Ovary (tissue), 9 donors: Measurements from ENCODE around the gene CFAP65. TPM values are rescaled to one million over a fixed set of nuclear protein-coding genes. Genes with fewer than 3 reads are reported as not detected.

Experiments used
- DNase-seq, 5 donors: peaks; one replicate each; pipeline ENCODE4 v3.0.0-alpha.2; 2019 to 2020
- H3K27ac ChIP-seq, 2 donors: fragments of 200-600 bp; one replicate each; pipeline versions ENCODE4 v1.5.1 to v1.8.0; 2019 to 2022
- H3K27me3 ChIP-seq: fragments of 200-600 bp; one replicate; pipeline ENCODE4 v1.8.0; 2022
- H3K36me3 ChIP-seq: fragments of 200-600 bp; sonication (generic); one replicate; pipeline ENCODE4 v1.5.1; 2019
- H3K4me1 ChIP-seq: one replicate; pipeline ENCODE4 v1.8.1; 2013; ENCODE audit warnings: mild to moderate bottlenecking, moderate library complexity; ENCODE audit not compliant: insufficient read depth
- H3K4me3 ChIP-seq: fragments of 200-600 bp; sonication (generic); one replicate; pipeline ENCODE4 v1.5.1; 2017
- H3K9me3 ChIP-seq, 2 donors: fragments of 200-600 bp in 1 of 2; sonication (generic) in 1 of 2; one replicate each; pipeline versions ENCODE4 v1.5.1 to v1.8.1; 2013 to 2019; ENCODE audit warnings: mild to moderate bottlenecking in 1 of 2, moderate library complexity in 1 of 2
- CTCF ChIP-seq, 3 donors: fragments of 450-650 bp in 2 of 3; fragments of 200-600 bp in 1 of 3; IDR thresholded peaks; one replicate each; pipeline versions ENCODE4 v1.5.1 to v1.8.0; 2016 to 2022; ENCODE audit warnings: antibody characterized with exemption in 3 of 3, mild to moderate bottlenecking in 1 of 3
- EP300 ChIP-seq: sonication (generic); formaldehyde crosslinking; IDR thresholded peaks from one replicate; pipeline ENCODE4 v1.6.1; 2017; ENCODE audit warnings: antibody characterized with exemption
- POLR2A ChIP-seq: fragments of 450-650 bp; IDR thresholded peaks from one replicate; pipeline ENCODE4 v1.6.1; 2017; ENCODE audit warnings: antibody characterized with exemption, mild to moderate bottlenecking, moderate library complexity
- WGBS, 3 donors: extraction: QIAGEN DNeasy Blood & Tissue Kit in 1 of 3; methylation state at CpG; one replicate each; pipeline versions ENCODE4 v1.1.5 to v1.1.7; 2013 to 2017; 5-methylcytosine and 5-hydroxymethylcytosine counted together
- intact Hi-C, 4 donors: fragments of 100-400 bp; cut with DNase I; formaldehyde crosslinking; loops; one replicate each; pipeline versions ENCODE4 v1.11.0 to v1.15.1; 2022 to 2023
- polyA plus RNA-seq, 2 donors: library from polyadenylated mRNA; stranded (reverse); fragments of 200-250 nt in 1 of 2; fragments of 350-450 nt in 1 of 2; fragmentation: Illumina TruSeq in 1 of 2; extraction: RNeasy Lipid Tissue Mini Kit (QIAGEN cat#74804) in 1 of 2; gene quantifications; one replicate each; pipeline ENCODE4 v1.2.3, GENCODE V29; 2013 to 2014
- total RNA-seq, 7 donors: library from RNA; depleted of rRNA in 2 of 7; stranded (reverse); fragments of >200 nt in 2 of 7; fragmentation: NEBNext Ultra II Directional in 3 of 7; extraction: Animal tissue kit (Norgen Biotek cat#: 25700) in 3 of 7; gene quantifications; one replicate each; pipeline versions ENCODE4 v1.1.0 to v1.2.4, GENCODE V29; 2016 to 2023
- donor health status: DM: no; HTN: no; CAD: no; lungs with moderate emphysema.
- donor health status: DM: no; HTN: no; CAD: no.
- donor health status: Bipolar disorder and iron deficiency.
- donor health status: DM: yes; HTN: yes; CAD: no.
- donor health status: DM: no; HTN: no; CAD: no.
- donor health status: DM: yes; HTN: yes; CAD: no.

CFAP65 gene
- total and polyA plus RNA-seq, 9 donors: 0.04 to 19.6 (median 0.90) TPM; not detected in 3

- H3K27me3 ChIP-seq: peaks cover 7% of the 10 kb centered on the region
- no peak overlapping the region for H3K27ac ChIP-seq
- no peak overlapping the region for H3K4me3 ChIP-seq
- intact Hi-C loops: no loop called here
- 9 to 13% (median 10%) methylated on average over 26 of the region's 26 CpGs for WGBS, 3 donors
- peaks cover 11% of the 10 kb centered on the region for H3K4me1 ChIP-seq
- no peaks in the 10 kb centered on the region for H3K36me3 ChIP-seq
- TF ChIP-seq CTCF (IDR thresholded peaks at IDR 0.05): no peak
- TF ChIP-seq POLR2A: no peak
- TF ChIP-seq EP300: no peak
- no peaks in the 10 kb centered on the region for H3K9me3 ChIP-seq
- DNase-seq: no peak
Observed at GRCh38 chr2:219001100-219001576, 40.2 kb downstream of the CFAP65 start.

- no peaks in the 10 kb centered on the region for H3K9me3 ChIP-seq
- 21 to 30% (median 25%) methylated on average over 8 of the region's 8 CpGs for WGBS, 3 donors
- intact Hi-C loops: no loop called here
- H3K4me3 ChIP-seq: no peak overlapping the region
- H3K4me1 ChIP-seq: peaks cover 11% of the 10 kb centered on the region
- no peak overlapping the region for H3K27ac ChIP-seq
- DNase-seq: no peak
- peaks cover 7% of the 10 kb centered on the region for H3K27me3 ChIP-seq
- no peak for TF ChIP-seq CTCF (IDR thresholded peaks at IDR 0.05)
- no peak for TF ChIP-seq EP300
- TF ChIP-seq POLR2A: no peak
- no peaks in the 10 kb centered on the region for H3K36me3 ChIP-seq
Observed at GRCh38 chr2:219000569-219000960, 40.8 kb downstream of the CFAP65 start.

GRCh38 chr2:218999881-219000568, 41.3 kb downstream of the CFAP65 start:
- H3K9me3 ChIP-seq: no peaks in the 10 kb centered on the region
- H3K27ac ChIP-seq: no peak overlapping the region
- DNase-seq: no peak
- peaks cover 11% of the 10 kb centered on the region for H3K4me1 ChIP-seq
- H3K36me3 ChIP-seq: no peaks in the 10 kb centered on the region
- WGBS, 3 donors: 6 to 12% (median 8%) methylated on average over 9 of the region's 9 CpGs
- peaks cover 12% of the 10 kb centered on the region for H3K27me3 ChIP-seq
- no peak overlapping the region for H3K4me3 ChIP-seq
- intact Hi-C loops: loop anchor here in 1 of 4 donors (10.0 kb wide), 1 partner anchor 155 kb away; no protein-coding TSS in a partner anchor
- no peak for TF ChIP-seq POLR2A

- Histone ChIP-seq H3K27ac (no peak overlapping the region), H3K4me1 (peaks cover 11% of the 10 kb centered on the region), H3K4me3 (no peak overlapping the region), H3K9me3 (no peaks in the 10 kb centered on the region), H3K36me3 (no peaks in the 10 kb centered on the region), H3K27me3 (peaks cover 13% of the 10 kb centered on the region)
- TF ChIP-seq EP300 (no peak), CTCF (IDR thresholded peaks at IDR 0.05) (no peak), POLR2A (no peak)
- intact Hi-C loops: loop anchor here in 1 of 4 donors (10.0 kb wide), 1 partner anchor 156 kb away; no protein-coding TSS in a partner anchor
- DNase-seq: no peak
- WGBS, 3 donors: 46 to 52% (median 47%) methylated on average over 10 of the region's 10 CpGs
Observed at GRCh38 chr2:218999021-218999880, 42.1 kb downstream of the CFAP65 start.
